Common myeloid progenitor, CD34-positive (primary cell): ENCODE data around the gene NPFF. TPM values are rescaled to one million over a fixed set of nuclear protein-coding genes. Genes with fewer than 3 reads are reported as not detected.
"Not testable (repeated sequence)": the region's sequence is repeated elsewhere in the genome, so short reads cannot be mapped to it uniquely, and the experiment has no call there.

Experiments
- CTCF ChIA-PET: fragments of 350-600 bp; sonication (Branson Sonifier 250); formaldehyde crosslinking; loops from one replicate; lab custom pipeline; 2021; ENCODE audit warnings: antibody characterized with exemption; lab: Charles Lee
- POLR2A ChIA-PET: fragments of 350-600 bp; sonication (Branson Sonifier 250); formaldehyde crosslinking; loops from one replicate; lab custom pipeline; 2021; ENCODE audit warnings: antibody characterized with exemption; lab: Charles Lee
- DNase-seq, 3 donors: peaks; one replicate each; pipeline versions ENCODE4 v3.0.0 to v3.0.0-alpha.2; 2013
- H3K27ac ChIP-seq, 2 experiments: 1 replicate in 1 of 2; 2 replicates in 1 of 2; pipeline ENCODE4 v1.7.0; 2013; ENCODE audit warnings: inconsistent platforms in 2 of 2, low read length in 2 of 2, mild to moderate bottlenecking in 2 of 2, low read depth in 1 of 2, moderate library complexity in 1 of 2; ENCODE audit not compliant: severe bottlenecking in 2 of 2, insufficient read depth in 1 of 2, poor library complexity in 1 of 2
- H3K27me3 ChIP-seq, 5 experiments: replicated peaks in 2 of 5; 1 replicate in 3 of 5; 2 replicates in 2 of 5; pipeline versions ENCODE4 v1.6.1 to v1.7.0; 2013; ENCODE audit warnings: low read length in 4 of 5, mild to moderate bottlenecking in 2 of 5, moderate library complexity in 2 of 5, inconsistent platforms in 1 of 5; ENCODE audit not compliant: insufficient read depth in 5 of 5, control insufficient read depth in 4 of 5
- H3K36me3 ChIP-seq, 4 experiments: 1 replicate in 2 of 4; 2 replicates in 2 of 4; pipeline versions ENCODE4 v1.6.1 to v1.7.0; 2013; ENCODE audit warnings: low read length in 3 of 4, control low read depth in 1 of 4, mild to moderate bottlenecking in 1 of 4; ENCODE audit not compliant: control insufficient read depth in 4 of 4, insufficient read depth in 4 of 4
- H3K4me1 ChIP-seq, 4 experiments: 1 replicate in 3 of 4; 2 replicates in 1 of 4; pipeline versions ENCODE4 v1.6.1 to v1.7.1; 2013; ENCODE audit warnings: low read length in 3 of 4, mild to moderate bottlenecking in 3 of 4, control low read depth in 1 of 4, inconsistent platforms in 1 of 4, moderate library complexity in 1 of 4; ENCODE audit not compliant: control insufficient read depth in 4 of 4, insufficient read depth in 4 of 4; ENCODE audit errors: control extremely low read depth in 1 of 4
- H3K4me3 ChIP-seq, 7 experiments: 1 replicate in 4 of 7; 2 replicates in 3 of 7; pipeline versions ENCODE4 v1.5.1 to v1.7.0; 2013; ENCODE audit warnings: mild to moderate bottlenecking in 7 of 7, low read length in 6 of 7, moderate library complexity in 6 of 7, inconsistent platforms in 2 of 7, low read depth in 2 of 7, control low read depth in 1 of 7; ENCODE audit not compliant: insufficient read depth in 4 of 7, control insufficient read depth in 1 of 7; ENCODE audit errors: extremely low read depth in 1 of 7
- H3K9me3 ChIP-seq, 5 experiments: 1 replicate in 4 of 5; 2 replicates in 1 of 5; pipeline versions ENCODE4 v1.6.1 to v1.7.1; 2013; ENCODE audit warnings: low read length in 4 of 5, mild to moderate bottlenecking in 2 of 5, inconsistent platforms in 1 of 5, low read depth in 1 of 5, moderate library complexity in 1 of 5; ENCODE audit not compliant: control insufficient read depth in 4 of 5, insufficient read depth in 2 of 5; ENCODE audit errors: control extremely low read depth in 1 of 5
- WGBS: methylation state at CpG from one replicate; pipeline ENCODE4 v1.1.5; 2013; ENCODE audit not compliant: insufficient coverage; 5-methylcytosine and 5-hydroxymethylcytosine counted together
- polyA plus RNA-seq: library from polyadenylated mRNA; unstranded; fragments of 120-200 nt; gene quantifications from one replicate; pipeline ENCODE4 v1.2.1, GENCODE V29; 2013

The NPFF gene
- polyA plus RNA-seq, result 0.15 TPM

DNA sequence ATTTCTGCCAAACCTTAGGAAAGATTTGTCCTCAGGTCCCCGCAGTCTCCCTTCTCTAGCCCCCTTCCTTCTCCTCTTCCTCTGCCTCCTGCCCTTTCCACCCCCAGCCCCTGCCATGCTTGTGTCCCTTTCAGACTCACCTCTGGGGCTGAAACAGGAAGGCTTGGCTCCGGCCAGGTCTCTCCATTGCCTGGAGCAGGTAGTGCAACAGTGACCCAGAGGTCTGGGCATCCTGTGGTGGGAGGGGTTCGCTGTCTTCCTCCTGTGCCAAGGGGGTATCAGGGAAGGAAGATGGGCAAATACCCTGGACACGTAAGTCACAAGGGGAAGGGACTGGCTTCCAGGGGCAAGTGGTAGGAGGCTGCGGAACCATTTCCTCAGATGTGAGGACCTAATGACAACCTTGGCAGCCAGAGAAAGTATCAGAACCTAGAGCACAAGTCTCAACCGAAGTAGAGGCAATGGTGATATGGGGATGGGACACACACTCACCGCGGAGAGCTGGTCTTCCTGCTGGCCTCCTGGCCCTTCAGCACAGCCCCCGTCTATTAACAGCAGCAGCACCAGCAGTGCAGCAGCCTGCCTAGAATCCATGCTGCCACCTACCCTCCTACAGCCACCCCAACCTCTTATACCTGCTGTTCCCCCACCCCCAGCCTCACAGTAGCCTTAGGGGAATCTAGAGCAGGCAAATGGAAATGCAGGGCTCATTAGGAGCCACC lies at the start of gene NPFF:
Gene NPFF (minus strand): TSS at position 604 of the 722 bp plus-strand sequence. CDS start 10 bp downstream, at position 594.
- no peak for DNase-seq
- ChIA-PET POLR2A (no interaction called here), CTCF (interaction anchor here (1.0 to 10.5 kb wide), 8 partner anchors 9 to 180 kb away, joined by 3 to 130 read pairs (median 16); no protein-coding TSS in a partner anchor)
- Histone ChIP-seq H3K9me3 (no peaks in the 10 kb centered on the region), H3K4me1 (peaks cover 0 to 14% (median 9%) of the 10 kb centered on the region in 4 experiments), H3K36me3 (peaks cover 13 to 64% (median 50%) of the 10 kb centered on the region in 4 experiments), H3K27me3 (no peaks in the 10 kb centered on the region), H3K4me3 (no peak within 1 kb of the TSS), H3K27ac (no peak within 1 kb of the TSS)
- WGBS, result 97% methylated on average over 6 of the region's 9 CpGs

DNA sequence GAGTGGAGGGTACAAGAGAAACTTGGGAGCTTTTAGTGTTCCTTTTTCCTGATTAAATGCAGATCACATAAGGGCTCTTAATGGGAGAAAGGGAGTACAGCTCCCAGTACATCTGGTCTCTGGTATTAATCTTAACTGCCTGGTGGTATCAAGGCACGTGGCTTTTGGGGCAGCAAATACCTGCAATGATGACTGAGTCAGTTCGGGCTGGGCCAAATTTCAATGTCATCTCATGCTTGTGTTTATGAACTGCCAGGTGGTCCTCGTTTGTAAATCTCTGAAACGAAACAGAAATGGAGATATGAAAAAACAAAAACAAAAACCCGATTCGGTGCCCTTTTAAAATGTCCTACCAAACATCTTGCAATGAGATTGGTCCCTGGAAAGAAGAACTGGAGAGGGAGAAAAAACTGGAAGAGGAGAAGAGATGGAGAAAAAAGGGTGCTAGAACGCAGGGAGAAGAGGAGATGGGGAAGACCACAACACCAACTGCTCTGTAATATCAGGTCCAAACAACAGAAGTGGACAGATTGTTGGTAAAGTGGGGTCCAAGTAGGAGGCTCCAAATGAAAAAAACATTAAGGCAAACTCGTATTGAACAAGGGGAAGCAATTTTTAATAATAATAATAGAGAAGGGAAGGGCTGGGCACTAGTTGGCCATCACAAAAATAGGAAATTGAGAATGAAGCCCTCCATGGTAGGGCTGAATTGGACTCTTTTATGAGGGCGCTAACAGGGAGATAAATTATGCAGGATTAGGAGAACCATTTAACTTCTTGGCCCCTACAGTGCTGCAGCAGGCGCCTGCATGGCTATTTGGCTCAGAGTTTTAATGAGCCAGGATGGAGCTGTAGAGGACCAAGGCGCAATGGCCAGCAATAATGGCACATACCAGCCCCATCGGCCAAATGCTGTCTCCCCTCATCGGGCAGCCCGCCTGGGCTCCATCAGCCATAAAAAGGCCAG lies 45.4 kb upstream of the NPFF start:
- H3K4me3 ChIP-seq, result no peak overlapping the region
- ChIA-PET CTCF (interaction anchor here (1.0 to 2.2 kb wide), 4 partner anchors 10 to 203 kb away, joined by 3 to 12 read pairs (median 6); no protein-coding TSS in a partner anchor), POLR2A (no interaction called here)
- H3K36me3 ChIP-seq, result peaks cover 7 to 29% (median 23%) of the 10 kb centered on the region in 4 experiments
- H3K27me3 ChIP-seq, result no peaks in the 10 kb centered on the region
- H3K9me3 ChIP-seq, result no peaks in the 10 kb centered on the region
- DNase-seq, result no peak
- WGBS, result 98% methylated on average over 9 of the region's 14 CpGs
- H3K4me1 ChIP-seq, result no peaks in the 10 kb centered on the region
- no peak overlapping the region for H3K27ac ChIP-seq

DNA sequence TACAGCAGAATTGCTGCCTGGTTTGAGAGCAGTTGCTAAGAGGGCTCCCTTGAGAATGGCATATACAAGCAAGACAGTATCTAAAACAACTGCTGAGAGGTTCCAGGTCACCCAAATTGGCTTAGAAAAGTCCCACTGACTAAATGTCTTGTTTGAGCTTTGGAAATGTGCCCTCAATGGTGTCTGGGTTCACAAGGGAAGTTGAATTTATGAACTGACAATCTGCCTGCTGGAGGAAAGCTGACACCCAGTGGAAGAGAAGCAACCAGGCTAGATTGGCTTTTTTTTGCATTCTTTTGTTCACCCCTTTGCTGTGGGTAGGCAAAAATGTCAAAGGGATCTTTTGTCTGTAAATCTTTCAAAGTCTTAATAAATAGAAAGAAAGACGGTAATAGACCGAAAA lies 44.6 kb upstream of the NPFF start:
- peaks cover 10 to 31% (median 23%) of the 10 kb centered on the region in 4 experiments for H3K36me3 ChIP-seq
- no peak for DNase-seq
- H3K4me3 ChIP-seq, result no peak overlapping the region
- H3K9me3 ChIP-seq, result no peaks in the 10 kb centered on the region
- H3K4me1 ChIP-seq, result no peaks in the 10 kb centered on the region
- H3K27ac ChIP-seq, result no peak overlapping the region
- H3K27me3 ChIP-seq, result no peaks in the 10 kb centered on the region
- ChIA-PET CTCF (interaction anchor here (1.0 to 2.2 kb wide), 6 partner anchors 9 to 204 kb away, joined by 3 to 12 read pairs (median 6); partner anchors contain the start of gene ATP5MC2), POLR2A (no interaction called here)
- whole genome bisulfite sequencing, result no CpG with 5 or more reads among the region's 2 CpGs

- CTCF ChIA-PET, result interaction anchor here (1.6 to 2.2 kb wide), 3 partner anchors 12 to 196 kb away, joined by 4 to 12 read pairs (median 6); partner anchors contain the start of gene ATP5MC2
- H3K27ac ChIP-seq, result no peak overlapping the region
- H3K27me3 ChIP-seq, result no peaks in the 10 kb centered on the region
- H3K4me1 ChIP-seq, result no peaks in the 10 kb centered on the region
- H3K4me3 ChIP-seq, result no peak overlapping the region
- H3K9me3 ChIP-seq, result no peaks in the 10 kb centered on the region
- no peak for DNase-seq
- peaks cover 10 to 31% (median 24%) of the 10 kb centered on the region in 4 experiments for H3K36me3 ChIP-seq
- no CpG with 5 or more reads among the region's 1 CpG for WGBS
- POLR2A ChIA-PET, result no interaction called here
Observed at GRCh38 chr12:53550595-53550994, 43.3 kb upstream of the NPFF start.

DNA sequence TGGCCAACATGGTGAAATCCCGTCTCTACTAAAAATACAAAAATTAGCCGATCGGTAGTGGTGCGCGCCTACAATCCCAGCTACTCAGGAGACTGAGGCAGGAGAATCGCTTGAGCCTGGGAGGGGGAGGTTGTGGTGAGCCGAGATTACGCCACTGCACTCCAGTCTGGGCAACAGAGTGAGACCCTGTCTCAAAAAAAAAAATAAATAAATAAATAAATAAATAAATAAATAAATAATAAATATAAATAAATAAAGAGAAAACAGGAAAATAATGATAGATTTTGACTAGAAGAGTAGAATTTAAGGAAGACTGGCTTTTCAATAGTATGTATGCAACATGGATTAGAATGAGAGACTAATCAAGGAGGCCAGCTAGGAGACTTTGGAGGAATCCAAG lies 42.8 kb upstream of the NPFF start:
- DNase-seq, H3K4me1 ChIP-seq, POLR2A ChIA-PET, H3K9me3 ChIP-seq, H3K27me3 ChIP-seq, H3K27ac ChIP-seq, H3K4me3 ChIP-seq: not testable (repeated sequence)
- WGBS, result 100% methylated on average over 5 of the region's 8 CpGs
- peaks cover 10 to 31% (median 24%) of the 10 kb centered on the region in 4 experiments for H3K36me3 ChIP-seq
- CTCF ChIA-PET, result interaction anchor here (1.8 to 2.2 kb wide), 2 partner anchors 11 to 196 kb away, joined by 4 to 12 read pairs; no protein-coding TSS in a partner anchor

GRCh38 chr12:53548354-53548753 lies 41.1 kb upstream of the NPFF start:
- H3K36me3 ChIP-seq, result peaks cover 10 to 32% (median 24%) of the 10 kb centered on the region in 4 experiments
- not testable (repeated sequence) for H3K4me3 ChIP-seq
- CTCF ChIA-PET, result interaction anchor here (0.6 to 2.4 kb wide), 7 partner anchors 8 to 196 kb away, joined by 3 to 6 read pairs (median 3); no protein-coding TSS in a partner anchor

More at GRCh38 chr12:53548354-53548753, 41.1 kb upstream of the NPFF start:
- H3K9me3 ChIP-seq, DNase-seq, H3K27ac ChIP-seq, POLR2A ChIA-PET, H3K27me3 ChIP-seq, H3K4me1 ChIP-seq: not testable (repeated sequence)
- WGBS, result 100% methylated on average over 1 of the region's 6 CpGs
